ENCODE data around the gene STRIT1.

STRIT1 gene

DNA sequence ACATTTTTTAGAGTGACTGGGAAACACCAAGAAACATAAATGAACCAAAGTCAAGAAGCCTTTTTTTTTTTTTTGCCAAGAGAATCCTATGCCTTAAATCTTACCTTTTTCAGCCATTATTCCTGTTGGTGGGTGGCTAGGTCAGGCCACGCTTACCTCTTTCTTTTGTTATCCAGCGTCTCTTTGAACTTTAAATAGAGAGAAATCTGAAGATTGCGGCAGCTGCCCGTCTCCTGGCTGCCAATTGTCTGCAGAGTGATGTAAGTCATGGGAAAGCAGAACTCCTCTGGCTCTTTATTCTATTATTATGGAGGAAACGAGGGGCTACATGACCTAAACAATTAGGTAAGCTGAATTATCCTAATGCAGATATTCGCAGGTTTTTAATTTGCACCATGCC lies at the start of gene STRIT1:
TSS of gene STRIT1 (minus strand) at position 168 of the 400 bp plus-strand sequence.
- no peak for DNase-seq

DNA sequence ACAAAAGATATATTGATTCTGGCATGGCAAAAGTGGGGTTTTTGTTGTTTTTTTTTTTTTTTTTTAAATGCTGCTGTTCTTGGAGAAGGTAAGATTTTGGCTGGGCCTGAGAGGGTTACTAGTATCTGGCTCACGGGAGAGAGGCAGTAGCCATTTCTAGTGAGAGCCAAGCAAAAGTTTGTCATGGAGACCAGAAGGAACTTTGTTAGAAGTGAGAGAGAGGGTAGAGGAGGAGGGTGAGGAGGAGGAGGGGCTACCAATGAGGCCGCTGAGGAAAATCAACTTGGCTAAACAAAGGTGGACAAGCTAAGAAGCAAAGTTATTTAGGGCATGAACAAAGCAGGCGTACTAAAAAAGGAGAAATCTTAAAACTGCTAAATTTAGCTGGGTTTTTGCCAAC lies 48.9 kb upstream of the STRIT1 start:
- DNase-seq: no peak

DNA sequence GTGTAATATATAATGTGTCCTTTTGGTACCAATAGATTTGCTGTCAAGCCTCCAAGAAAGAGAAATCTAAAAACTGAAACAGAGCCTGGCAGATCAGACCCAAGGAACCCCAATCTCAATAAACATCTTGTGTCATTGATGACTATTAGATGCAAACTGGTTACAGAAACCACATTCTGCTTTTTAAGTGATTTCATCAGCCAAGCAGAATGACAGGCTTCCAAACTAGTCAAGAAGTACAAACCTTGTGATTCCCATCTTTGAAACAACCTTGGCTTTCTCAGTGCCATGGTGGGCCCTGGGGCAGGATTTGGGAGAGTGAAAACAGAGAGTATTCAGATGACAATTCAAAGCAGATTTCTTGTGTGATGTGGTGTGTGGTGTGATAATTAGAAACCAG lies 45.6 kb upstream of the STRIT1 start:
- no peak for DNase-seq

DNA sequence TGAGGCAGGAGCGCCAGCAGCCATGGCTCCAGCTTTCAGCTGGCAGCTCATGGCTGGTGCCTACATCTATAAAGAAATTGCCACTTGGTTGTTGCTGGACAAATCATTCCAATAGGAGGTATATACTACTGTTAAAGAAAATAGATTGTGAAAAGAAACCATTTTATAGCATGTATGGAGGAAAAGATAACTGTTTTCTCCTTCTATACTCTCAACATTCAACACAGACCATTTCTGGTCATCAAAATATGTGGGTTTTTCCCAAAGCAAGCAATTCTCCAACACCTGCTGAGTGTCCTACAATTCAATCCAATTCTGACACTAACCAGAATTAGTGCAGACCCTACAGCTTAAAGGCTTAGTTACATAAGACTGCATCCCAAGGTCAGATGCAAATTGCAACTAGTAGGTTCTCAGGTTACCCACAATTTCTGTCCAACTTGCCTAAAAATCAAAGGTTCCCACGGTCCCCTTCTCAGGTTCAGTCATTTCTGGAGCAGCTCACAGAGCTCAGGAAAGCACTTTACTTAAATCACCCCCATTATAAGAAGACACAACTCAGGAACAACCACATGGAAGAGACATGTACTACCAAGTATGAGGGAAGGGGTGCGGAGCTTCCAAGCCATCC lies 42.4 kb upstream of the STRIT1 start:
- no peak for DNase-seq

DNA sequence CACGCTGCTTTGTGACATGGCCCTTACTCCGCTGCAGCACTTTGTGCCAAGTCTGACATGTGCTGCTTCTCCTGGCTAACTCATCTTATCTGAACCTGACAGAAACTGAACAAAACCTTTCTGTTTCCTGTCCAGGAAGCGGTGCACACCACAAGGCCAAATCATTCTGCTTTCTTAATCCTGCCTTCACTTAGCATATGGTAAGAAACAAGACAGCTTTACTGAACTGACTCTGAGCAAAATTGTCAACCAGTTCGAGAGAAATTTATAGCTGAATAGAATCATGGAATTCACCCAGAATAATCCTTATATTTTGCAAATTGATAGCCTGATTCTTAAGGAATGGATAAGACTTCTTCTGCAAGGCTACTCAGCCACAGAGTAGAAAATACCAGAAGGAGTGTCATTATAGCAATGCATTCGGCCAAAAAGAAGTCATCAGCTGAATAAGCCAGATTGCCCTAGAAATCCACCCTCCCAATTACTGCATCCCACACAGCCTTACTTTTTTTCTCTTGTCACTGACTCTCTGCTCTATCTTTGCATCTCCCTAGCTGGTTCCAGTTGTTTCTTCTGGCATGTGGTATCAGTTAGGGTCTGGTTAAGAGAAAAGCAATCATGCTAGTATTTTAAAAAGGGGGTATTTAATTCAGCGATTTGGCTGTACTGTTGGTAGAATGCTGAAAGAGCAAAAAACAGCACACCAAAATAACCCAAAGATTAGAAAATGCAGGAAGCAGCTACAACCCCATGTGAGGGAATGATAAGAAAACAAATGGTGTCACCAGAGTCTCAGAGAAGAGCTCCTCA lies 41.6 kb upstream of the STRIT1 start:
- DNase-seq: no peak

DNA sequence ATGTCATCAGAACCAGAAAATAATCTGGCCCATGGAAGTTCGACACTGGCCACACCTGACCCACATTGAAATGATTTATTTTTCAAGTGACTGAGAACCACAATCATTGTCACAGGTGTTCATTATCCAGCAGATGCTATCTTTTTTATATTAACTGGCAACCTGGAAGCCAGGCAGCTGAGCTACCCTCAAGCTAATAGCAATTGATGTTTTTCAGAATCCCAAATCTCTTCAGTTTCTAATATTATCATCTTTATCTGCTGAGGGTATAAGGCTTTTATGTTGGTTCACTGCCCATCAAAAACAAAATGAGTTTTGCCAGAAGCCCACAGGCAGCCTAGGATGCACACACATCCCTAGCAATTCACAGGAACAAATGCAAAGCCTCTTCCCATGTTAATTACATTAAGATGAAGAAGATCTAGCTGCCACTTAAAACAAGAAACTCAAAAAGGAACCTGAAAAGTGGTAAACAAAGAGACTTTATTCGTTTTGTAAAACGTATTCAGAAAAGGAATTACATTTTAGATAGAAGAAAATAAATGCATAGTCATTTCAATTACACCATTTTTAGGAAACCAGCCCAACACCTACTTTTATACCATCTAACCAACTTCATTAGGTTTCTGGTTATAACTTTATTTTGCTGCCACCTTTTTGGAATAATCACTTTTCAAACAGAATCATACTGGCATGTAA lies 40.9 kb upstream of the STRIT1 start:
- no peak for DNase-seq

DNA sequence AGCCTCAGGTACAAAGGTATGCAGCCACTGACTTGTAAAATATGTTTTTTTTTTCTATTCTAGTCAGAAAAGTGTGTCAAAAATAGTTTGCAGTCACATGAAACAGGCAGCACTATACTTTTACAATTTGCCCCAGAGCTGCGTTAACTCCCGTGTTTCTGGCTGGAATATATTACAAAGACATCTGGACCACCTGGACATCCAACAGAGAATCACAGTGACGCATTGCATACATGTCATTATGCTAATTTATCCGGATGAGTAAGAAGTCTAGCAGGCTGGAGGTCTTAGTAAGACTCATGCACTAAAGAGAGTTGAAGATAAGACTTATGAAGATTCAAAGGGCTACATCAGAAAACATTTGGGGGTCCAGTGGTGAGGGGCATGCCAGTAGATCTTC lies 39.2 kb upstream of the STRIT1 start:
- peak; percentile 7 for DNase-seq

DNA sequence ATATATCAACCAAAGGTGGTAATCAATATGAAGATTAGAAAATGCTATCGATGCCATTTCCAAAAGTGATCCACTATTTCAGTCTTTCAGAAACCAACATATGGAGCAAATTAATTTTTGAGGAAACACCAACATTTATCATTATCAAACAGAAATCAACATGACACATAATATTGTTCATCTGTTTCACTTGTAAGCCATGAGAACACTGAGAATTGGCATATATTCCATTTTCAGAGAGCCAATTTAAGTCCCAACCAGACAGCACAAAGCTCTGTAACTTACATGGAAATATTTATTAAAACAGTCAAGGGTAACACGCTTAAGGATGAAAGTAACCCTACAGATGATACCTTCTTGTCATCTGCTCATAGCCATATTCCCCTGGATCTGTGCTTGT lies 37.6 kb upstream of the STRIT1 start:
- DNase-seq: no peak

DNA sequence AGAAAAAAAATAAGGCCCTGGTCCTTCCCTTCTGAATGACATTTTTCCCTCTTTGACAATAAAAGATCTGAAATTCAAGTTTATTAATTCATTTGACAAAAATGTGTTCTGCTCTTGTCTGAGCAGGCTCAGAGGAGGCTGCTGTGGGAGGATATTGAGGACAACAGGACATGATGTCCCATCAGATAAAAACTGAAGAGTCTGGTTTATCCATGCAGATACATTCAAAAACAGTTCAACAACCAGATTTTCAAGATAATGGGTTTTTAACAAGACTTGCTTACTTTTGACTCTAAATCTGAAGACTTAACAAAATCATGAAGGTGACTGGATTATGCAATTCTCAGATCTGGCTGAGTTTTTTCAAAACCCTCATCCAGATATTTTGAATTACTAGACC lies 36.9 kb upstream of the STRIT1 start:
- DNase-seq: no peak

DNA sequence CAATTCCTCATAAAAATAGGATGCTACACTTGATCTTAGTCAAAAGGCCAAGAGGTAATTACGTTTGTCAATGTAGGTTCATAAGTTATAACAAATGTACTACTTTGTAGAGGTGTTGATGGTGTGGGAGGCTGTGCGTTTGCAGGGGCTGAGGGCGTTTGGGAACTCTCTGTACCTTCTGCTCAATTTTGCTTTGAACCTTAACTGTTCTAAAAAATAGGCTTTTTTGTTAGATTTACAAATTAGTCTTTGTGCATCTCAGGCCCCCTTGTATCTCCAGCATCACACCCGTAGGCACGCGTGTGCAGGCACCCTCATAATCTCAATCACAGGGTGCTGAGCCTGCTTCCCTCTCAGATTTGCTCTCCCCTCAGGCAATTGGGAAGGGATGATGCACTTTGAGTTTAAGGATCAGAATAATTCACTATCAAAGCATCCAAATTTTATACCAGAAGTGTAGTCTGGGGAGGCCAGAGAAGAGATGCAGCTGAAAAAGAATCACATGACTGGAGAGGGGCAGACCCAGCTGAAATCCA lies 36.1 kb upstream of the STRIT1 start:
- no peak for DNase-seq

DNA sequence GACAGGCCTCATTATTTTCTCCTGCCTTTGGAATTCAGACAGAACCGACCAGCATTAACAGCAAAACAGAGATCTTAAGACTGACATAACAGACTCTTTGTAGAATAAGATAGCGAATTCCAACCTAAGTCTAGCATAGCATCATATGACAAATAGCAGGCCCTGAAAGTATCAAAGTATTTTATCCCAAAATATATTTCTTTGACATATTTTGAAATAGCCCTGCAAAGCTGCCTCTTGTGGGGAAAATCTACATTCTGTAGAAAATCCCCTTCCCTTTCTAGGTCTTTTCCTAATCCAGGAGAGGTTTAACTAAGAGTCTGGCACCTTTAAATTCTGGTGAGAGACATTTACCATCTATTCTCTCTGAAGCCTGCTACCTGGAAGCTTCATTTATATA lies 34.4 kb upstream of the STRIT1 start:
- DNase-seq: no peak

DNA sequence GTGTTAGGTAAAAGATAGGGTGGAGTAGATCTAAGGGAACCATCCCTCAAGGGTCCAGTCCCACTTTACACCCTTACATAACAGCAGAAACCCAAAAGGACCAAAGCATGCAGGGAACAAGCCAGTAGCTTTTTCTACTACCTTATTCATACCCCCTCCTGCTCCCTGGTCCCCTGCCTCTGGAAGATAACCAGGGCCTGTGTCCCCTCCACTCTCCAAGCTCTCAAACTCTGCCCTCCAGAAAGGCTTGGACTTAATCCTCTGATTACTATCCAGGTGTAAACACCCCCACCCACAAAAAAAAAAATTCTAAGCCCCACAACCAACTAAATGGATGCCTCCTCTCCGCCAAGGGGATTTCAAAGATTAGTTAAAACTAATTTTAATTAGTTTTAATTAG lies 33.9 kb upstream of the STRIT1 start:
- no peak for DNase-seq

DNA sequence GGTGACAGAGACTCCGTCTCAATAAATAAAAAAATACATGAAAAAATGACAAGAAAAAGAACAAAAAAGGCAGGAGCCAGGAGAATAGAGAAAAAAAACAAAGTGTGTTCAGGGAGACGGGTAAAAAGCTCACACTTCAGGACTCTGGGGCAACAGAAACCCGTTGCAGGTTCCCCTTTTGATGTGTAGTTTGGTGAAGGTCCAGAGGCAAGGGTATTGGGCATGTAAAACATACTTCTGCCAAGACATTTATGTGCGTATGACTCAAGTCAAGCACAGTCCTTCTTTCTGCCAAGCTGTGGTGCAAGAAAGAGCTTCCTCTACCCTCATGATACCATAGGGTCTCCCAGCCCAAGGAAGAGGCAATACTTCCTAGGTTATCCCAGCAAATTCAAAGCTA lies 33.4 kb upstream of the STRIT1 start:
- DNase-seq: no peak

DNA sequence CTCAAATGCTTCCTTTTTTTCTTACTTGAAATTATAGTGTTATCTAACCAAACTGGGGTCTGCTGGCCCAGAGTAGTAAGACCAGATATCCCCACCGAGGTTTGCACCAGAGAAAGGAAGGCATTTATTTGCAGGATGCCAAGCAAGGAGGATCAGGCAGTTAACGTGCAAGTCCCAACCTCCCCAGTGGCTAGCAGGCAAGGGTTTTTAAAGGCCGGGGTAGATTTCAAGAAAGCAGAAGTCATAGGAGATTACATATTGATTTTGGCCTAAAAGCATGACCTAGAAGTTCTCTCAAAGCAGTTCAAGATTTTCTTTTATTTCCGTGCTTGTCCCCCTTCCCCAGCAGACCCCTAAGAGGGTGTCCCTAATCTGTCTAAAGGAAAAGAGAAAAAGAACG lies 32.8 kb upstream of the STRIT1 start:
- no peak for DNase-seq

DNA sequence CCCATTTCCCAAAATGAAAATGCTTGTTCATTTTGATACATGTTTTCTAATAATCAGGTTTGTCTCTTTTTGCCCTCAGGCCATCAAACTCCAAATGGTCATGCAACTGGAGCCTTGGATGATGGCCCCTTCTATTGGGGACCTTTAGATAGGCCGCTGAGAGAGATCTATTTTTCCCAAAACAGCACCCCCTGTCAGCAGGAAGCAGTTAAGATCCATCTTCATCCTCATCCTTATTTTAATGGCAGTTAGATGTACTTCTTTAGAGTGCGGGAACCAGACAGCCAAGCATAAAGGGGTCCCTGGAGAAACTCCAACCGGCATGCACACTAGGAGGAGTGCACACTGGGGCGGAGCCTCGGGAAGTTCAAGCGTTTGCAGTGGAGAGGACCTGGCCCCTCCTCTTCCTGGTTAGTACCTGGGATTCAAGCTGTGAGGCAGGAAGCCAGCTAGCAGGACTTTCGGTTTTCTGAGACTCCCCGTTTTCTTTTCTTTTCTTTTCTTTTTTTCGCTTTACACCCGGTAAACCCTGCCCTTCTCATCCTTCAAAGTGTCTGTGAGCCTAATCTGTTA lies 31.9 kb upstream of the STRIT1 start:
- DNase-seq: no peak

DNA sequence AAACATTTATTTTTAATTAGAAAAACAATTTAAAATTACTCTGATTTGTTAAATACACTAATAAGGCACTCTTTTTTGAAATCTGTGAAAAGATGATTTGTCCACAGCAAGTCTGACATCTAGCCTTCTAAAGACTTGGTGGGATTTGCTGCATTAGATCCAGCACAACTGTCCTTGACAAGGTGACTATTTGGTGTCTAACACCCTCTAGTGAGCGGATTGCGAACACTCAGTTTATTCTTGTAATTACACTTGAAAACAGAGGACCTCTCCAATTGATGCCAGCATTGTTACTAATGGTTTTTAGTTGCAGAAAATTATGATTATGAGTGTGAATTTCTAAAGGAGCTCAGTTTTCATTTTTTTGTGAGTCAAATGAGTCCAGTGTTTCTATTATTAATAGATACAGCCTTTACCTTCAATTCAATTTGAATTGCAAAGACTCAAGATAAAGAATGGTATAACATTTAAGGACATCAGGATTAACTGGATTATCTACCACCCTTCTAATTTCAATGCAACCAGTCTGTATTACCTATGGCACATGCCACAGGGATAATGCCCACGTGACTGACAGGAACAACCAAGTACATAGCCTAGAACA lies 29.7 kb upstream of the STRIT1 start:
- peak; percentile 50 for DNase-seq

DNA sequence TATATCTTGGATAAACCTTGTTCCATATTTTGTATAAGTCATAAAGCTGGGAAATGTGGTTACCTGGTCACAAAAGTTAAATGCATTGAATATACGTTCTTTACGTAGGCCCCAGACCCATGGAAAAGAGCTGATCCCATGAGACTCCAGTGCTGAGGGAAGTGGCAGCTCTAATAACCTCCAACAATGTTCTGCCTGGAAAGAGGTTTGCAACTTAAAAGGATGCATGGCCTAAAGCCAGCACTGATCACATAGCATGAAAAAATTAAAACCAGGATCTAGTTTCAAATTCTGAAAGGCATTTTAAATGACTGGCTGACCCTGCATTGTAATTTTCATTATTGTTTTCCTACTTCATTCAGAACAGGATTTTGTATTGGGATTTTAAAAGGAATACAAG lies 27.9 kb upstream of the STRIT1 start:
- no peak for DNase-seq

DNA sequence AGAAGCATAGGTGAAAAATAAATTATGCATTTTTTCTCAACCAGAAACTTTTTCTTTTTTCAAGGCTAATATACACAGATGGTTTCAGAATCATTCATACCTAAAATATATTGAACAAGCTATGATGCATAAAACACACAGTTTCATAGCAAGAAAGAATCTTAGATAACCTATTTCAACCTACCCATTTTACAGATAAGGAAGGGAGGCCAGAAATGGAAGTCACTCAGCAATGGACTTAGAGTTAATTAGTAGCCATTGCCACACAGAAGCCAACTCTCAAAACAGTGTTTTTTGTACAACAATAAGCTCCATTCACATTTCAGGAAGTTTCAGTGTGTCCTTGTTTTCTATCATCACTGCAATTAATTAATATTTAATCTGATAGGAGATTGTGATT lies 27.5 kb upstream of the STRIT1 start:
- DNase-seq: no peak

DNA sequence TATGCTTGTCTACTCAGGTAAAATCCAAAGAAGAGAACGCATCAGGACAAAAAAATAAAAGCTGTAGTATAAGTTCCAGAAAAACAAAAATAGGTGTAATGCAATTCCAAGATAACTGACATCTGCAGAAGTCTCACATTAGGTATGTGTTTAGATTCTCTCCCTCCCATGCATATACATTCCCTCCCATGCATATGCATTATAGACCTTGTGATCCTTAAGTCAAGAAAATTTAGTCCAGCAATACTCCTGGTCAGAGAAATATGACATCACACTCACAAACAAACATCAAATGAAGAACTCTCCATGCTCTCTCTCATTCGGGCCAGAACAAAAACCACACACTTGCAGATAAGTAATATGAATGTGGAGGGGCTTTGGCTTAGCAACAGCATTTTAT lies 25.3 kb upstream of the STRIT1 start:
- DNase-seq: no peak

DNA sequence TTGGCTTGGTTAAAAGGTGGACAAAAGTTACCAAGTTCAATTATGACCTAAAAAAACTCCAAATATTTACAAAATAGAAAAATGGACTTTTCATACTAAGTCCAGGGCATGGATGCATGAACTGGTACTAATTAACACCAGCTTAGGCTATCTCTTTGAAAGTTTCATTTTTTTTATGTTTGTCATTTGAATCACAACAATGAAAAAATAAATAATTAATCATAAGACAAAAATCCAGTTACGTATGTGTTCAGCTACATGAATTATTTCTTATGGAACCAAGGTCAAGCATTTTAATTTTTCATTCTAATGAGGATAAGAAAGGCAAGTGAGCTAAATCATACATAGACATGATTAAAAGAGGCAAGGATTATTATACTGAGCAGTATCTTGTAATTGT lies 23.7 kb upstream of the STRIT1 start:
- no peak for DNase-seq

DNA sequence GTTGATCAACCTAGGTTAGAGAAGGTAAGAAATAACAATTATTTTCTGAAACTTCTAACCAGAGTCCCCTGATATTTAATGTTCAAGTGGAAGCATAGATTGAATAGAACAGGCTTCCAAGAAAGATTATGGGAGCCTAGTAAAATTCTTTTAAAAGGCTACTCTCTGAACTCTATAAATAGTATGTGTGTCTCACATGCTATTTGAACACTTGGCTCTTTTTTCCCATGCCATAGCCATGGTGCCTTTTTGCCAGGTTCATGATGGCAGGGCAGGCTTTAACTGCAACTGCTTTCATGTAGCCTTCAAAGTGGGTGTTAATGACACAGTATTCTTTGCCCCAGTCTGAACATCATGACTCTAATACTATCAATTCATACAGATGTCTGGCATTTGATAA lies 22.9 kb upstream of the STRIT1 start:
- DNase-seq: no peak

DNA sequence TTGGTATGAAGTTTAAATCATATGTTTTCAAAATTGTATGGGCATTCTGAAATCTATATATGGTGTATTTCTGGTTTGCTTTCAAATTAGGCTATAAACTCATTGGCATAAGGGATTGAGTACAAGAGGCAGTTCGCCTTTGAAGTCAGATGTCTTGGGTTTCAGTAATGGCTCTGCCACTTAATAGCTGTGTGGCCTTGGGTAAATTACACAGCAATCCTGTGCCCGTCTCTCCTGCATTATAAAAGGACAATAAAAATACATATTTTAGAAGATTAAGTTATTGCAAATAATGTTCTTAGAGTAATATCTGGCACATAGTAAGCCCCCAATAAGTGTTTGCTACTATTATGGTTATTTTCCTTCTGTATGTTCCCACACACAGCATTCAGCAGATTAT lies 20.4 kb upstream of the STRIT1 start:
- no peak for DNase-seq

DNA sequence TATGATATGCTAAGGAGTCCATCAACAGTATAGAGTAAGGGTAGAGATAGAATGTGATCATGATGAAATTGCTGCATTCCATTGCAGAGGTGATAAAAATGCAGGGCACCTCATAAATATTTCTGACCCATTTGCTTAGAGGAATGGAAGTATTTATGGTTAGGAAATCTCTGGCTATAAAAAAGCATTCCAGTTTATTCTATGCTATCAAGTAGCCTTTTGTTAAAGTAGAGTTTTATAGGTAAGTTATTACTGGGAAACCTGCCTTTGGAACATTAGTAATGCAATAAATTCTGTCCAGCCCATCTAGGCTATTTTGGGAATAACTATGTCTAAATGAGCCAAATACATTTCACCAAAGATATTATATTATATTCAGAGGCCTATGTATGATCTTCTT lies 19.8 kb upstream of the STRIT1 start:
- DNase-seq: no peak

Data from DMS 273 treated with DMSO at 0.1 percent for 48 hours (cell line).